OCI-LY7 (cell line): ENCODE data around the gene CALY.
A peak's percentile ranks its signal among the peaks of the same experiment; 100 is the strongest.

Source experiments
- CTCF ChIP-seq: fragments of 200-600 bp; sonication (generic); conservative IDR thresholded peaks from 2 replicates; pipeline ENCODE4 v1.5.1; 2014; ENCODE audit warnings: mild to moderate bottlenecking, antibody characterized with exemption, low read length, moderate library complexity, mixed read lengths
- EZH2phosphoT487 ChIP-seq: fragments of 200-600 bp; sonication (generic); IDR thresholded peaks from 2 replicates; pipeline ENCODE4 v1.6.1; 2018; ENCODE audit warnings: low read depth, borderline replicate concordance, mild to moderate bottlenecking, mixed run types, antibody characterized with exemption, low read length, moderate library complexity, mixed read lengths

DNA sequence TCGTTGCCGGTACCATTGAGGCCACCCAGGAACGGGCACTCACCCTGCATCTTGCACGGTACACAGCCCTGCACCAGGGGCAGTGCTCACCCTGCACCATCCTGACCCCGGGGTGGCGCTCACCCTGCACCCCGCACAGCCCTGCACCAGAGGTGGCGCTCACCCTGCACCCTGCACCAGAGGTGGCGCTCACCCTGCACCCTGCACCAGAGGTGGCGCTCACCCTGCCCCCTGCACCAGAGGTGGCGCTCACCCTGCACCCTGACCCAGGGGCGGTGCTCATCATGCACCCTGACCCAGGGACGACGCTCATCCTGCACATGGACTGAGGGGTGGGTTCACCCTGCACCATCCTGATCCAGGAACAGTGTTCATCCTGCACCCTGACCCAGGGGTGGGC lies 34.5 kb downstream of the CALY start:
- TF ChIP-seq CTCF = peak; percentile 12; the same call in 1 of the 2 replicates
- TF ChIP-seq EZH2phosphoT487 = no peak
